Measurements from ENCODE around the gene ANGEL1.

ANGEL1 gene

GRCh38 chr14:76830556-76830955 lies 17.9 kb upstream of the ANGEL1 start:
- H3K27ac ChIP-seq, result no peak overlapping the region
- TF ChIP-seq CTCF (IDR thresholded peaks at IDR 0.05), result no peak
- DNase-seq (ENCODE audit: low spot score), result no peak
- H3K4me3 ChIP-seq, result no peak overlapping the region

- H3K27ac ChIP-seq, result peak overlapping the region in 1 of 2 donors; percentile 61
- no peak for TF ChIP-seq CTCF (IDR thresholded peaks at IDR 0.05)
- H3K4me3 ChIP-seq, result no peak overlapping the region
- no peak for DNase-seq (ENCODE audit: low spot score)
These were observed 17.2 kb upstream of the ANGEL1 start for GRCh38 chr14:76829650-76830421.

GRCh38 chr14:76829013-76829365 lies 16.3 kb upstream of the ANGEL1 start:
- DNase-seq (ENCODE audit: low spot score), result no peak
- no peak overlapping the region for H3K4me3 ChIP-seq
- TF ChIP-seq CTCF (IDR thresholded peaks at IDR 0.05), result no peak
- peak overlapping the region in 1 of 2 donors; percentile 61 for H3K27ac ChIP-seq

- DNase-seq (ENCODE audit: low spot score), result no peak
These were observed 15.8 kb upstream of the ANGEL1 start for GRCh38 chr14:76828339-76829012.

GRCh38 chr14:76827696-76828296 lies 15.1 kb upstream of the ANGEL1 start:
- no peak for TF ChIP-seq CTCF (IDR thresholded peaks at IDR 0.05)
- H3K27ac ChIP-seq, result peak overlapping the region; percentile 41 to 61
- no peak for DNase-seq (ENCODE audit: low spot score)
- peak overlapping the region; percentile 66 for H3K4me3 ChIP-seq

More at GRCh38 chr14:76828339-76829012, 15.8 kb upstream of the ANGEL1 start:
- Histone ChIP-seq H3K4me3 (peak overlapping the region; percentile 66), H3K27ac (peak overlapping the region; percentile 41 to 61)
- TF ChIP-seq CTCF (IDR thresholded peaks at IDR 0.05), result no peak

GRCh38 chr14:76826122-76826521 lies 13.4 kb upstream of the ANGEL1 start, which contains the start of gene LRRC74A:
TSS of gene LRRC74A (plus strand) at chr14:76826408. CDS start at chr14:76826698, 290 bp downstream.
- Histone ChIP-seq H3K27ac (no peak within 1 kb of the TSS), H3K4me3 (no peak within 1 kb of the TSS)
- DNase-seq (ENCODE audit: low spot score), result no peak
- no peak for TF ChIP-seq CTCF (IDR thresholded peaks at IDR 0.05)

Measured in coronary artery (tissue), 2 donors.